ENCODE measurements around the gene TMEM145. TPM values are rescaled to one million over a fixed set of nuclear protein-coding genes. Genes with fewer than 3 reads are reported as not detected.

The TMEM145 gene
- total and polyA plus RNA-seq, 10 of the 15 experiments (the other 5 are each of a cell fraction or from before 2014, with no cell fraction given), result 0.04 to 0.97 (median 0.16) TPM; not detected in 4

DNA sequence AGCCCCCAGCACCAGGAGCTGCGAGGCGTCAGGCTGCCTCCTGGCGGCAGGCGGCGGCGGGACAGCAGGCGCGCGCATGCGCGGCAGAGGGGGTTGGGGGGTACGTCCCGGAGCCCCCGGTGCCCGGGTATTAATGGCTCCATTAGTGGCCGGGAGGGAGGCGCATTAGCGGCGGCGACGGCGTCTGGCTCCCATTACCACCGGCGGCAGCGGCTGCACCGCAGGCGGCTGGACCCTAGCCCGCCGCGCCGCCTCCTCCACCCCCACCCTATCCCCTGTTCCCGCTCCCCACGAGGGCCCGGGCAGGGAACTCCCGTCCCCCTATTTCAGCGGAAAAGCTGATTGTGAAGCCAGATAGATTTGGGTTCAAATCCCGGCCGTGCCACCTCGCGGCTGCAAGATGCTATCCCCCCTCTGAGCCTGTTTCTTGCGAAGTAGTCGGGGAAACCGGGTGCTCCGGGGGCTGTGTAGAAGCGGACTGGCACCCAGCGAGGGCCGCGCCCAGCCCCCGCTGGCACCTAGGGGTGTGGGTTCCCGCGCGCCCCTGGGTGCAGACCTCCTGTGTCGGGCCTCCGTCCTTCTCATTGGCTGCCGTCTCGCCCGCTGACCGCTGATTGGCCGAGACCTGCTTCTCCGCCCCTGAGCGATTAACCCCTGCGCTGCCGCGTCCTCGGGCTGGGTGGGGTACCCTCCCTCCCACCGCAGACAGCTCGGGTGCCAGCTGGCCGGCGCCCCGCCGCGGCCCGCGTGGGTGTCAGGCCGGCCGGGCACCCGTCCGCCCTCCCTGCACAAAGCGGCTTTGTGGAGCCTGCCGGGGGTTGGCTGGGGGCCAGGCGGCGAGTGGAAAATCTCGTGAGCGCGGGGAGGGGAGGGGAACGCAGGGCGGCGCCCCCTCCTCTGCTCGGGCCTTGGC is 33.0 kb upstream of the TMEM145 start (continued):
- peak; percentile 65 for TF ChIP-seq NR2F1 (conservative IDR thresholded peaks at IDR 0.05)
- peak; percentile 71 for TF ChIP-seq NRF1 (conservative IDR thresholded peaks at IDR 0.05; ENCODE audit: low read depth, low read length)
- no peak for TF ChIP-seq PAX8 (IDR thresholded peaks at IDR 0.05)
- peak; percentile 74 for TF ChIP-seq ZNF217 (IDR thresholded peaks at IDR 0.05)
- no peak for TF ChIP-seq WRNIP1 (IDR thresholded peaks at IDR 0.05; ENCODE audit: borderline replicate concordance, low read depth, low read length)
- 0 out of 2 replicates have a peak, but pooled peaks have one; percentile 23 for TF ChIP-seq CREM (IDR thresholded peaks at IDR 0.05; ENCODE audit: low read depth)
- TF ChIP-seq, protein P1, sequence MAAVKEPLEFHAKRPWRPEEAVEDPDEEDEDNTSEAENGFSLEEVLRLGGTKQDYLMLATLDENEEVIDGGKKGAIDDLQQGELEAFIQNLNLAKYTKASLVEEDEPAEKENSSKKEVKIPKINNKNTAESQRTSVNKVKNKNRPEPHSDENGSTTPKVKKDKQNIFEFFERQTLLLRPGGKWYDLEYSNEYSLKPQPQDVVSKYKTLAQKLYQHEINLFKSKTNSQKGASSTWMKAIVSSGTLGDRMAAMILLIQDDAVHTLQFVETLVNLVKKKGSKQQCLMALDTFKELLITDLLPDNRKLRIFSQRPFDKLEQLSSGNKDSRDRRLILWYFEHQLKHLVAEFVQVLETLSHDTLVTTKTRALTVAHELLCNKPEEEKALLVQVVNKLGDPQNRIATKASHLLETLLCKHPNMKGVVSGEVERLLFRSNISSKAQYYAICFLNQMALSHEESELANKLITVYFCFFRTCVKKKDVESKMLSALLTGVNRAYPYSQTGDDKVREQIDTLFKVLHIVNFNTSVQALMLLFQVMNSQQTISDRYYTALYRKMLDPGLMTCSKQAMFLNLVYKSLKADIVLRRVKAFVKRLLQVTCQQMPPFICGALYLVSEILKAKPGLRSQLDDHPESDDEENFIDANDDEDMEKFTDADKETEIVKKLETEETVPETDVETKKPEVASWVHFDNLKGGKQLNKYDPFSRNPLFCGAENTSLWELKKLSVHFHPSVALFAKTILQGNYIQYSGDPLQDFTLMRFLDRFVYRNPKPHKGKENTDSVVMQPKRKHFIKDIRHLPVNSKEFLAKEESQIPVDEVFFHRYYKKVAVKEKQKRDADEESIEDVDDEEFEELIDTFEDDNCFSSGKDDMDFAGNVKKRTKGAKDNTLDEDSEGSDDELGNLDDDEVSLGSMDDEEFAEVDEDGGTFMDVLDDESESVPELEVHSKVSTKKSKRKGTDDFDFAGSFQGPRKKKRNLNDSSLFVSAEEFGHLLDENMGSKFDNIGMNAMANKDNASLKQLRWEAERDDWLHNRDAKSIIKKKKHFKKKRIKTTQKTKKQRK (IDR thresholded peaks at IDR 0.05; ENCODE audit: low read depth, low read length), result no peak
- TF ChIP-seq SMARCA5 (IDR thresholded peaks at IDR 0.05), result peak; percentile 78
- no peak for TF ChIP-seq KDM1A (IDR thresholded peaks at IDR 0.05; ENCODE audit: borderline replicate concordance)
- TF ChIP-seq, protein P2, sequence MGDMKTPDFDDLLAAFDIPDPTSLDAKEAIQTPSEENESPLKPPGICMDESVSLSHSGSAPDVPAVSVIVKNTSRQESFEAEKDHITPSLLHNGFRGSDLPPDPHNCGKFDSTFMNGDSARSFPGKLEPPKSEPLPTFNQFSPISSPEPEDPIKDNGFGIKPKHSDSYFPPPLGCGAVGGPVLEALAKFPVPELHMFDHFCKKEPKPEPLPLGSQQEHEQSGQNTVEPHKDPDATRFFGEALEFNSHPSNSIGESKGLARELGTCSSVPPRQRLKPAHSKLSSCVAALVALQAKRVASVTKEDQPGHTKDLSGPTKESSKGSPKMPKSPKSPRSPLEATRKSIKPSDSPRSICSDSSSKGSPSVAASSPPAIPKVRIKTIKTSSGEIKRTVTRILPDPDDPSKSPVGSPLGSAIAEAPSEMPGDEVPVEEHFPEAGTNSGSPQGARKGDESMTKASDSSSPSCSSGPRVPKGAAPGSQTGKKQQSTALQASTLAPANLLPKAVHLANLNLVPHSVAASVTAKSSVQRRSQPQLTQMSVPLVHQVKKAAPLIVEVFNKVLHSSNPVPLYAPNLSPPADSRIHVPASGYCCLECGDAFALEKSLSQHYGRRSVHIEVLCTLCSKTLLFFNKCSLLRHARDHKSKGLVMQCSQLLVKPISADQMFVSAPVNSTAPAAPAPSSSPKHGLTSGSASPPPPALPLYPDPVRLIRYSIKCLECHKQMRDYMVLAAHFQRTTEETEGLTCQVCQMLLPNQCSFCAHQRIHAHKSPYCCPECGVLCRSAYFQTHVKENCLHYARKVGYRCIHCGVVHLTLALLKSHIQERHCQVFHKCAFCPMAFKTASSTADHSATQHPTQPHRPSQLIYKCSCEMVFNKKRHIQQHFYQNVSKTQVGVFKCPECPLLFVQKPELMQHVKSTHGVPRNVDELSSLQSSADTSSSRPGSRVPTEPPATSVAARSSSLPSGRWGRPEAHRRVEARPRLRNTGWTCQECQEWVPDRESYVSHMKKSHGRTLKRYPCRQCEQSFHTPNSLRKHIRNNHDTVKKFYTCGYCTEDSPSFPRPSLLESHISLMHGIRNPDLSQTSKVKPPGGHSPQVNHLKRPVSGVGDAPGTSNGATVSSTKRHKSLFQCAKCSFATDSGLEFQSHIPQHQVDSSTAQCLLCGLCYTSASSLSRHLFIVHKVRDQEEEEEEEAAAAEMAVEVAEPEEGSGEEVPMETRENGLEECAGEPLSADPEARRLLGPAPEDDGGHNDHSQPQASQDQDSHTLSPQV (IDR thresholded peaks at IDR 0.05), result no peak
- no peak for TF ChIP-seq ZNF622 (IDR thresholded peaks at IDR 0.05)
- TF ChIP-seq POU2F2 (IDR thresholded peaks at IDR 0.05; ENCODE audit: borderline replicate concordance, low read depth, low read length), result no peak
- TF ChIP-seq TAF1 (IDR thresholded peaks at IDR 0.05; ENCODE audit: borderline replicate concordance, low read depth, low read length), result no peak
- TF ChIP-seq SUPT20H (IDR thresholded peaks at IDR 0.05; ENCODE audit: borderline replicate concordance, control insufficient read depth, low read depth, low read length), result no peak
- no peak for TF ChIP-seq FOXM1 (IDR thresholded peaks at IDR 0.05; ENCODE audit: low read depth, low read length)
- TF ChIP-seq, protein P3, sequence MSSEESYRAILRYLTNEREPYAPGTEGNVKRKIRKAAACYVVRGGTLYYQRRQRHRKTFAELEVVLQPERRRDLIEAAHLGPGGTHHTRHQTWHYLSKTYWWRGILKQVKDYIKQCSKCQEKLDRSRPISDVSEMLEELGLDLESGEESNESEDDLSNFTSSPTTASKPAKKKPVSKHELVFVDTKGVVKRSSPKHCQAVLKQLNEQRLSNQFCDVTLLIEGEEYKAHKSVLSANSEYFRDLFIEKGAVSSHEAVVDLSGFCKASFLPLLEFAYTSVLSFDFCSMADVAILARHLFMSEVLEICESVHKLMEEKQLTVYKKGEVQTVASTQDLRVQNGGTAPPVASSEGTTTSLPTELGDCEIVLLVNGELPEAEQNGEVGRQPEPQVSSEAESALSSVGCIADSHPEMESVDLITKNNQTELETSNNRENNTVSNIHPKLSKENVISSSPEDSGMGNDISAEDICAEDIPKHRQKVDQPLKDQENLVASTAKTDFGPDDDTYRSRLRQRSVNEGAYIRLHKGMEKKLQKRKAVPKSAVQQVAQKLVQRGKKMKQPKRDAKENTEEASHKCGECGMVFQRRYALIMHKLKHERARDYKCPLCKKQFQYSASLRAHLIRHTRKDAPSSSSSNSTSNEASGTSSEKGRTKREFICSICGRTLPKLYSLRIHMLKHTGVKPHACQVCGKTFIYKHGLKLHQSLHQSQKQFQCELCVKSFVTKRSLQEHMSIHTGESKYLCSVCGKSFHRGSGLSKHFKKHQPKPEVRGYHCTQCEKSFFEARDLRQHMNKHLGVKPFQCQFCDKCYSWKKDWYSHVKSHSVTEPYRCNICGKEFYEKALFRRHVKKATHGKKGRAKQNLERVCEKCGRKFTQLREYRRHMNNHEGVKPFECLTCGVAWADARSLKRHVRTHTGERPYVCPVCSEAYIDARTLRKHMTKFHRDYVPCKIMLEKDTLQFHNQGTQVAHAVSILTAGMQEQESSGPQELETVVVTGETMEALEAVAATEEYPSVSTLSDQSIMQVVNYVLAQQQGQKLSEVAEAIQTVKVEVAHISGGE (CRISPR knock-in tag; IDR thresholded peaks at IDR 0.05), result no peak
- TF ChIP-seq EZH2 (IDR thresholded peaks at IDR 0.05; ENCODE audit: borderline replicate concordance, control insufficient read depth, low read depth, low read length), result no peak

Measured in GM12878 (cell line).